Measurements from ENCODE around the gene MYL2.

- TF ChIP-seq CTCF (IDR thresholded peaks at IDR 0.05; ENCODE audit: low read length) = no peak
- TF ChIP-seq EZH2 (IDR thresholded peaks at IDR 0.05; ENCODE audit: borderline replicate concordance, low read length) = no peak
These were observed 8.3 kb upstream of the MYL2 start for GRCh38 chr12:110928700-110929099.

Measured in OCI-LY1 (cell line).